GM23338 (cell line): ENCODE results near the gene AP1S3.

Experiments used
- CREB1 ChIP-seq: fragments of 250-450 bp; sonication (Bioruptor Pico); IDR thresholded peaks from 2 replicates; pipeline ENCODE4 v1.5.0; 2020; ENCODE audit warnings: low read depth, mild to moderate bottlenecking, moderate library complexity
- CTCF ChIP-seq, 2 experiments: fragments of 200-600 bp in 1 of 2; sonication (generic) in 1 of 2; conservative IDR thresholded peaks; 2 replicates each; pipeline versions ENCODE4 v1.5.1 to v1.6.1; 2016 to 2017; ENCODE audit warnings: antibody characterized with exemption in 2 of 2, low read depth in 2 of 2, mild to moderate bottlenecking in 2 of 2, moderate library complexity in 1 of 2
- ETS1 ChIP-seq: IDR thresholded peaks from 2 replicates; pipeline ENCODE4 v1.6.1; 2016; ENCODE audit warnings: antibody characterized with exemption
- EZH2 ChIP-seq: fragments of 200-600 bp; sonication (generic); IDR thresholded peaks from one replicate; pipeline ENCODE4 v1.8.0; 2017; ENCODE audit warnings: antibody characterized with exemption, mild to moderate bottlenecking, low read depth; ENCODE audit not compliant: unreplicated experiment
- EZH2phosphoT487 ChIP-seq: fragments of 200-600 bp; sonication (generic); IDR thresholded peaks from one replicate; pipeline ENCODE4 v1.8.1; 2018; ENCODE audit warnings: antibody characterized with exemption; ENCODE audit not compliant: unreplicated experiment
- JUNB ChIP-seq: IDR thresholded peaks from one replicate; pipeline ENCODE4 v1.6.1; 2016; ENCODE audit warnings: antibody characterized with exemption; ENCODE audit not compliant: unreplicated experiment
- POLR2AphosphoS5 ChIP-seq: IDR thresholded peaks from 2 replicates; pipeline ENCODE4 v1.6.1; 2016; ENCODE audit warnings: antibody characterized with exemption, low read depth
- REST ChIP-seq: IDR thresholded peaks from one replicate; pipeline ENCODE4 v1.6.1; 2018; ENCODE audit warnings: antibody characterized with exemption; ENCODE audit not compliant: unreplicated experiment
- STAT1 ChIP-seq: IDR thresholded peaks from one replicate; pipeline ENCODE4 v1.6.1; 2016; ENCODE audit warnings: antibody characterized with exemption; ENCODE audit not compliant: unreplicated experiment
- ZNF114 ChIP-seq: fragments of 250-450 bp; sonication (Bioruptor Pico); IDR thresholded peaks from 2 replicates; pipeline ENCODE4 v1.5.0; 2020; ENCODE audit warnings: mild to moderate bottlenecking, moderate library complexity
- ZNF462 ChIP-seq: fragments of 250-450 bp; sonication (Bioruptor Pico); IDR thresholded peaks from 2 replicates; pipeline ENCODE4 v1.5.0; 2020; ENCODE audit warnings: mild to moderate bottlenecking, moderate library complexity

GRCh38 chr2:223837287-223838061, at the start of gene AP1S3:
- peak; percentile 58 for TF ChIP-seq POLR2AphosphoS5
- TF ChIP-seq CTCF (conservative IDR thresholded peaks at IDR 0.05; ENCODE audit: low read depth in 2 of 2): peak in 1 of 2 experiments; percentile 30; a peak in 1 of 4 replicates
- no peak for TF ChIP-seq JUNB
- no peak for TF ChIP-seq ZNF462 (CRISPR knock-in tag)
- no peak for TF ChIP-seq EZH2phosphoT487
- no peak for TF ChIP-seq EZH2
- peak; percentile 35 for TF ChIP-seq REST
- TF ChIP-seq ETS1: no peak
- TF ChIP-seq STAT1: no peak
- no peak for TF ChIP-seq CREB1 (CRISPR knock-in tag)
- TF ChIP-seq ZNF114 (CRISPR knock-in tag): no peak
